Vagina (tissue), 2 donors: Measurements from ENCODE around the gene TAF6L. TPM values are rescaled to one million over a fixed set of nuclear protein-coding genes. Genes with fewer than 3 reads are reported as not detected.

ENCODE experiments used
- DNase-seq, 2 donors: peaks; one replicate each; pipeline ENCODE4 v3.0.0-alpha.2; 2017; ENCODE audit errors: extremely low spot score in 2 of 2
- H3K27ac ChIP-seq: fragments of 200-600 bp; sonication (generic); one replicate; pipeline ENCODE4 v1.5.1; 2019
- H3K27me3 ChIP-seq: fragments of 200-600 bp; sonication (generic); one replicate; pipeline ENCODE4 v1.5.1; 2019
- H3K36me3 ChIP-seq, 2 donors: fragments of 200-600 bp; sonication (generic); one replicate each; pipeline ENCODE4 v1.5.1; 2017 to 2019
- H3K4me1 ChIP-seq: fragments of 200-600 bp; sonication (generic); one replicate; pipeline ENCODE4 v1.5.1; 2019
- H3K4me3 ChIP-seq, 2 donors: fragments of 200-600 bp; sonication (generic); 1 replicate in 1 of 2; 2 replicates in 1 of 2; pipeline ENCODE4 v1.5.1; 2016 to 2019
- H3K9me3 ChIP-seq: fragments of 200-600 bp; sonication (generic); one replicate; pipeline ENCODE4 v1.5.1; 2019
- CTCF ChIP-seq, 3 experiments: fragments of 450-650 bp in 2 of 3; fragments of 200-600 bp in 1 of 3; sonication (generic) in 1 of 3; IDR thresholded peaks; one replicate each; pipeline ENCODE4 v1.5.1; 2017 to 2019; ENCODE audit warnings: antibody characterized with exemption in 3 of 3, mild to moderate bottlenecking in 2 of 3, moderate library complexity in 2 of 3
- POLR2A ChIP-seq, 2 donors: fragments of 450-650 bp; IDR thresholded peaks; one replicate each; pipeline ENCODE4 v1.6.1; 2017; ENCODE audit warnings: antibody characterized with exemption in 2 of 2, mild to moderate bottlenecking in 2 of 2, moderate library complexity in 2 of 2
- POLR2AphosphoS5 ChIP-seq, 2 donors: sonication (generic); formaldehyde crosslinking; IDR thresholded peaks; one replicate each; pipeline ENCODE4 v1.9.0; 2017; ENCODE audit warnings: antibody characterized with exemption in 2 of 2, mild to moderate bottlenecking in 2 of 2, low read depth in 1 of 2; ENCODE audit not compliant: insufficient read depth in 1 of 2
- intact Hi-C: fragments of 100-400 bp; cut with DNase I; formaldehyde crosslinking; loops from one replicate; pipeline ENCODE4 v1.15.1; 2023
- microRNA-seq: library from miRNA; unstranded; fragments of <30 nt; microRNA quantifications from one replicate; pipeline ENCODE4, GENCODE V29; 2017; ENCODE audit warnings: borderline number of aligned reads, borderline replicate concordance
- small RNA-seq: library from RNA; depleted of rRNA; stranded (forward); fragments of <200 nt; gene quantifications from one replicate; pipeline ENCODE3, GENCODE V24; 2016
- total RNA-seq: library from RNA; depleted of rRNA; stranded (reverse); fragments of >200 nt; gene quantifications from one replicate; pipeline ENCODE4 v1.2.3, GENCODE V29; 2016

Gene TAF6L
- total RNA-seq, 1 donor from 2014 or later: 24.8 TPM

- no peak for DNase-seq
Observed at GRCh38 chr11:62830904-62831519, 59.8 kb downstream of the TAF6L start.

GRCh38 chr11:62831520-62832335, 60.5 kb downstream of the TAF6L start, which contains the start of gene STX5:
Gene STX5 (minus strand): TSS chr11:62832051. CDS start chr11:62831243, 808 bp downstream.
- TF ChIP-seq POLR2AphosphoS5 (IDR thresholded peaks at IDR 0.05; ENCODE audit: insufficient read depth in 1 of 2, low read depth in 1 of 2): peak; percentile 75 to 96
- TF ChIP-seq CTCF (IDR thresholded peaks at IDR 0.05): no peak
- peak; percentile 44 to 66 for TF ChIP-seq POLR2A (IDR thresholded peaks at IDR 0.05)
- intact Hi-C loops: loop anchor here (10.0 kb wide), 1 partner anchor 47 kb away; the partner anchor contains the start of gene TMEM179B
- peak; percentile 99 for DNase-seq
- peaks cover 55% of the 10 kb centered on the region for H3K4me1 ChIP-seq
- peak within 1 kb of the TSS; percentile 96 to 99 for H3K4me3 ChIP-seq
- no peaks in the 10 kb centered on the region for H3K9me3 ChIP-seq
- H3K27ac ChIP-seq: peak within 1 kb of the TSS; percentile 94
- H3K27me3 ChIP-seq: no peaks in the 10 kb centered on the region
- H3K36me3 ChIP-seq: peaks cover 0 to 21% of the 10 kb centered on the region in 2 donors

More at GRCh38 chr11:62830904-62831519, 59.8 kb downstream of the TAF6L start:
- Histone ChIP-seq H3K9me3 (no peaks in the 10 kb centered on the region), H3K27ac (peak overlapping the region; percentile 94), H3K36me3 (peaks cover 0 to 29% of the 10 kb centered on the region in 2 donors), H3K4me1 (peaks cover 55% of the 10 kb centered on the region), H3K4me3 (peak overlapping the region; percentile 96 to 99), H3K27me3 (no peaks in the 10 kb centered on the region)
- intact Hi-C loops: loop anchor here (10.0 kb wide), 1 partner anchor 46 kb away; the partner anchor contains the start of gene TMEM179B
- TF ChIP-seq POLR2A (IDR thresholded peaks at IDR 0.05) (peak in 1 of 2 donors; percentile 48), POLR2AphosphoS5 (IDR thresholded peaks at IDR 0.05; ENCODE audit: insufficient read depth in 1 of 2, low read depth in 1 of 2) (peak in 1 of 2 donors; percentile 45), CTCF (IDR thresholded peaks at IDR 0.05) (no peak)

- H3K36me3 ChIP-seq: peaks cover 0 to 14% of the 10 kb centered on the region in 2 donors
- intact Hi-C loops: loop anchor here (10.0 kb wide), 1 partner anchor 48 kb away; the partner anchor contains the start of gene TMEM179B
- H3K9me3 ChIP-seq: no peaks in the 10 kb centered on the region
- peaks cover 59% of the 10 kb centered on the region for H3K4me1 ChIP-seq
- no peak for TF ChIP-seq POLR2A (IDR thresholded peaks at IDR 0.05)
- TF ChIP-seq POLR2AphosphoS5 (IDR thresholded peaks at IDR 0.05; ENCODE audit: insufficient read depth in 1 of 2, low read depth in 1 of 2): peak in 1 of 2 donors; percentile 5
- no peak for TF ChIP-seq CTCF (IDR thresholded peaks at IDR 0.05)
- peak in 1 of 2 donors; percentile 93 for DNase-seq
- peak within 1 kb of the TSS; percentile 94 for H3K27ac ChIP-seq
- peak within 1 kb of the TSS; percentile 96 to 99 for H3K4me3 ChIP-seq
- no peaks in the 10 kb centered on the region for H3K27me3 ChIP-seq
Observed at GRCh38 chr11:62832336-62833234, 61.4 kb downstream of the TAF6L start, which contains the start of gene TEX54. Gene TEX54 (minus strand): TSS chr11:62832841.

GRCh38 chr11:62835336-62835735, 64.1 kb downstream of the TAF6L start:
- no peak for DNase-seq
- TF ChIP-seq POLR2AphosphoS5 (IDR thresholded peaks at IDR 0.05; ENCODE audit: insufficient read depth in 1 of 2, low read depth in 1 of 2) (no peak), POLR2A (IDR thresholded peaks at IDR 0.05) (no peak), CTCF (IDR thresholded peaks at IDR 0.05) (no peak)
- H3K4me3 ChIP-seq: no peak overlapping the region
- H3K36me3 ChIP-seq: peaks cover 0 to 14% of the 10 kb centered on the region in 2 donors
- H3K4me1 ChIP-seq: peaks cover 49% of the 10 kb centered on the region
- no peak overlapping the region for H3K27ac ChIP-seq
- no peaks in the 10 kb centered on the region for H3K9me3 ChIP-seq
- H3K27me3 ChIP-seq: no peaks in the 10 kb centered on the region
- intact Hi-C loops: loop anchor here (5.0 to 10.0 kb wide), 2 partner anchors 33 to 51 kb away; partner anchors contain the start of gene TMEM179B

Small RNA genes within 50 kb of the gene (microRNA-seq; reads per million reads assigned to microRNA genes)
- gene MIR6514 (not detected), gene MIR6748 (not detected)

Small RNA genes within 50 kb of the gene (small RNA-seq; reads per million reads assigned to genes)
- not detected for gene MIR6514
- not detected for gene RNU6-118P

Other genes starting within 250 kb of the TAF6L start
- 828 TPM for gene AHNAK, start 224.6 kb upstream of the TAF6L start, total RNA-seq
- gene EEF1G, start 197.5 kb upstream of the TAF6L start, total RNA-seq: 1,183 TPM
- gene TUT1, start 179.9 kb upstream of the TAF6L start, total RNA-seq: 12.0 TPM
- gene MTA2, start 169.5 kb upstream of the TAF6L start, total RNA-seq: 96.3 TPM
- gene EML3, start 158.6 kb upstream of the TAF6L start, total RNA-seq: 69.0 TPM
- 6.1 TPM for gene ROM1, start 158.1 kb upstream of the TAF6L start, total RNA-seq
- 41.7 TPM for gene B3GAT3, start 149.4 kb upstream of the TAF6L start, total RNA-seq
- 129 TPM for gene GANAB, start 124.8 kb upstream of the TAF6L start, total RNA-seq
- 16.2 TPM for gene INTS5, start 118.1 kb upstream of the TAF6L start, total RNA-seq
- 44.2 TPM for gene C11orf98, start 106.2 kb upstream of the TAF6L start, total RNA-seq
- 28.7 TPM for gene CSKMT, start 106.1 kb upstream of the TAF6L start, total RNA-seq
- gene UQCC3, start 99.7 kb upstream of the TAF6L start, total RNA-seq: 6.9 TPM
- gene LBHD1, start 99.1 kb upstream of the TAF6L start, total RNA-seq: 6.9 TPM
- 216 TPM for gene UBXN1, start 92.3 kb upstream of the TAF6L start, total RNA-seq
- gene LRRN4CL, start 81.9 kb upstream of the TAF6L start, total RNA-seq: 45.2 TPM
- gene BSCL2, start 64.0 kb upstream of the TAF6L start, total RNA-seq: 74.9 TPM
- gene GNG3, start 63.7 kb upstream of the TAF6L start, total RNA-seq: 2.5 TPM
- gene HNRNPUL2, start 43.9 kb upstream of the TAF6L start, total RNA-seq: 30.7 TPM
- 18.7 TPM for gene TTC9C, start 42.9 kb upstream of the TAF6L start, total RNA-seq
- 6.1 TPM for gene ZBTB3, start 17.2 kb upstream of the TAF6L start, total RNA-seq
- 52.8 TPM for gene POLR2G, start 9.8 kb upstream of the TAF6L start, total RNA-seq
- gene TMEM179B, start 16.0 kb downstream of the TAF6L start, total RNA-seq: 61.9 TPM
- 19.6 TPM for gene TMEM223, start 20.6 kb downstream of the TAF6L start, total RNA-seq
- 64.1 TPM for gene NXF1, start 34.0 kb downstream of the TAF6L start, total RNA-seq
- gene STX5, start 60.7 kb downstream of the TAF6L start, total RNA-seq: 35.6 TPM
- gene TEX54, start 61.4 kb downstream of the TAF6L start, total RNA-seq: not detected
- 51.8 TPM for gene WDR74, start 68.2 kb downstream of the TAF6L start, total RNA-seq
- gene SLC3A2, start 109.5 kb downstream of the TAF6L start, total RNA-seq: 169 TPM
- not detected for gene CHRM1, start 150.0 kb downstream of the TAF6L start, total RNA-seq
- gene SLC22A6, start 213.6 kb downstream of the TAF6L start, total RNA-seq: not detected
- gene SLC22A8, start 244.4 kb downstream of the TAF6L start, total RNA-seq: not detected